ENCODE results near the gene USP25. TPM values are rescaled to one million over a fixed set of nuclear protein-coding genes. Genes with fewer than 3 reads are reported as not detected.

The USP25 gene
- total RNA-seq, 2 experiments from 2014 or later, result 34.1 to 34.6 TPM

- intact Hi-C loops (cut with micrococcal nuclease), result no loop called here
- Mint-ChIP-seq H3K27me3 (no peaks in the 10 kb centered on the region), H3K27ac (no peak overlapping the region), H3K4me1 (ENCODE audit: low read depth) (peaks cover 16% of the 10 kb centered on the region), H3K4me3 (no peak overlapping the region), H3K36me3 (ENCODE audit: low read depth) (peaks cover 58% of the 10 kb centered on the region), H3K9me3 (peaks cover 12% of the 10 kb centered on the region)
- ChIA-PET POLR2A (interaction anchor here (1.0 kb wide), 1 partner anchor 8 kb away, joined by 3 read pairs; no protein-coding TSS in a partner anchor), CTCF (no interaction called here)
- DNase-seq (no peak), ATAC-seq (no peak)
- TF ChIP-seq CTCF (IDR thresholded peaks at IDR 0.05), result no peak
Measured at GRCh38 chr21:15809065-15809464, 79.3 kb downstream of the USP25 start.

- DNase-seq (peak; percentile 27), ATAC-seq (peak; percentile 34)
- Mint-ChIP-seq H3K4me1 (ENCODE audit: low read depth) (peaks cover 12% of the 10 kb centered on the region), H3K36me3 (ENCODE audit: low read depth) (peaks cover 61% of the 10 kb centered on the region), H3K9me3 (peaks cover 18% of the 10 kb centered on the region), H3K27ac (no peak overlapping the region), H3K27me3 (no peaks in the 10 kb centered on the region), H3K4me3 (no peak overlapping the region)
- ChIA-PET CTCF (no interaction called here), POLR2A (interaction anchor here (1.0 kb wide), 1 partner anchor 9 kb away, joined by 3 read pairs; no protein-coding TSS in a partner anchor)
- no peak for TF ChIP-seq CTCF (IDR thresholded peaks at IDR 0.05)
- intact Hi-C loops (cut with micrococcal nuclease), result no loop called here
Measured at GRCh38 chr21:15809818-15810217, 80.0 kb downstream of the USP25 start.

- H3K36me3 Mint-ChIP-seq (ENCODE audit: low read depth), result peaks cover 78% of the 10 kb centered on the region
- H3K4me1 Mint-ChIP-seq (ENCODE audit: low read depth), result peaks cover 16% of the 10 kb centered on the region
- H3K27me3 Mint-ChIP-seq, result no peaks in the 10 kb centered on the region
- CTCF ChIA-PET, result no interaction called here
- H3K27ac Mint-ChIP-seq, result no peak overlapping the region
- no peak for TF ChIP-seq CTCF (IDR thresholded peaks at IDR 0.05)
- POLR2A ChIA-PET, result no interaction called here
- peaks cover 32% of the 10 kb centered on the region for H3K9me3 Mint-ChIP-seq
- intact Hi-C loops (cut with micrococcal nuclease), result no loop called here
- no peak overlapping the region for H3K4me3 Mint-ChIP-seq
- ATAC-seq, result no peak
- DNase-seq, result no peak
Measured at GRCh38 chr21:15815285-15815684, 85.5 kb downstream of the USP25 start.

GRCh38 chr21:15820327-15820726 is 90.5 kb downstream of the USP25 start:
- ATAC-seq, result no peak
- intact Hi-C loops (cut with micrococcal nuclease), result loop anchor here (5.0 kb wide), 1 partner anchor 88 kb away; no protein-coding TSS in a partner anchor
- peaks cover 40% of the 10 kb centered on the region for H3K4me1 Mint-ChIP-seq (ENCODE audit: low read depth)
- H3K27ac Mint-ChIP-seq, result no peak overlapping the region
- peaks cover 10% of the 10 kb centered on the region for H3K9me3 Mint-ChIP-seq
- no peak for TF ChIP-seq CTCF (IDR thresholded peaks at IDR 0.05)
- no peak for DNase-seq
- H3K36me3 Mint-ChIP-seq (ENCODE audit: low read depth), result peaks cover 54% of the 10 kb centered on the region
- ChIA-PET POLR2A (no interaction called here), CTCF (interaction anchor here (1.0 kb wide), 1 partner anchor 90 kb away, joined by 3 read pairs; no protein-coding TSS in a partner anchor)
- H3K4me3 Mint-ChIP-seq, result no peak overlapping the region
- no peaks in the 10 kb centered on the region for H3K27me3 Mint-ChIP-seq

- no peak for TF ChIP-seq CTCF (IDR thresholded peaks at IDR 0.05)
- POLR2A ChIA-PET, result interaction anchor here (1.2 kb wide), 1 partner anchor 87 kb away, joined by 3 read pairs; no protein-coding TSS in a partner anchor
- no peaks in the 10 kb centered on the region for H3K27me3 Mint-ChIP-seq
- H3K4me3 Mint-ChIP-seq, result no peak overlapping the region
- H3K9me3 Mint-ChIP-seq, result peaks cover 6% of the 10 kb centered on the region
- no peak overlapping the region for H3K27ac Mint-ChIP-seq
- peaks cover 37% of the 10 kb centered on the region for H3K4me1 Mint-ChIP-seq (ENCODE audit: low read depth)
- ATAC-seq (no peak), DNase-seq (no peak)
- H3K36me3 Mint-ChIP-seq (ENCODE audit: low read depth), result peaks cover 49% of the 10 kb centered on the region
- intact Hi-C loops (cut with micrococcal nuclease), result loop anchor here (5.0 kb wide), 1 partner anchor 89 kb away; no protein-coding TSS in a partner anchor
- CTCF ChIA-PET, result interaction anchor here (1.0 kb wide), 1 partner anchor 91 kb away, joined by 3 read pairs; no protein-coding TSS in a partner anchor
Measured at GRCh38 chr21:15820852-15821379, 91.1 kb downstream of the USP25 start.

Measured in activated CD8-positive, alpha-beta T cell treated with anti-CD3 and anti-CD28 coated beads for 36 hours (primary cell).